Panc1 (cell line): ENCODE results near the gene PLA2G15. TPM values are rescaled to one million over a fixed set of nuclear protein-coding genes. Genes with fewer than 3 reads are reported as not detected.

Experiments used
- ATAC-seq: fragments of 200-7000 bp; cut with Tn5 transposase; 2 replicates; pipeline ENCODE4 v1.9.1; 2020; ENCODE audit warnings: mild to moderate bottlenecking, moderate library complexity
- BruUV-seq: library from RNA; stranded (reverse); fragments of 400-500 nt; replicated peaks from 2 replicates; lab custom pipeline; 2021; lab: Mats Ljungman, UMichigan
- CTCF ChIA-PET: fragments of 300-600 bp; sonication (Branson Sonifier 250); formaldehyde crosslinking; loops from one replicate; lab custom pipeline; 2022; ENCODE audit warnings: antibody characterized with exemption; lab: Charles Lee
- POLR2A ChIA-PET: fragments of 300-600 bp; sonication (Branson Sonifier 250); formaldehyde crosslinking; loops from one replicate; lab custom pipeline; 2022; ENCODE audit warnings: antibody characterized with exemption; lab: Charles Lee
- DNase-seq: peaks from one replicate; pipeline ENCODE4 v3.0.0-alpha.2; 2010; ENCODE audit warnings: low read depth, low spot score
- H3K27ac ChIP-seq: 2 replicates; pipeline ENCODE4 v1.5.1; 2011; ENCODE audit warnings: mild to moderate bottlenecking, low read length, inconsistent platforms
- H3K27me3 ChIP-seq: fragments of 200-500 bp; sonication (Bioruptor generic); 2 replicates; pipeline ENCODE4 v1.6.0; 2014; ENCODE audit warnings: low read length, inconsistent platforms; ENCODE audit not compliant: control insufficient read depth, insufficient read depth
- H3K36me3 ChIP-seq: fragments of 200-500 bp; sonication (Bioruptor generic); 2 replicates; pipeline ENCODE4 v1.5.1; 2014; ENCODE audit warnings: inconsistent platforms, mild to moderate bottlenecking, low read length, moderate library complexity; ENCODE audit not compliant: control insufficient read depth, insufficient read depth
- H3K4me1 ChIP-seq: 2 replicates; pipeline ENCODE4 v1.5.1; 2011; ENCODE audit warnings: inconsistent platforms, mild to moderate bottlenecking, low read length, moderate library complexity; ENCODE audit not compliant: control insufficient read depth, insufficient read depth
- H3K4me3 ChIP-seq, 2 experiments: 2 replicates each; pipeline ENCODE4 v1.5.1; 2011 to 2012; ENCODE audit warnings: low read depth in 2 of 2, low read length in 2 of 2, mild to moderate bottlenecking in 2 of 2, inconsistent platforms in 1 of 2, moderate library complexity in 1 of 2
- H3K9me3 ChIP-seq: fragments of 200-500 bp; sonication (Bioruptor generic); 2 replicates; pipeline ENCODE4 v1.5.1; 2014; ENCODE audit warnings: low read depth, mild to moderate bottlenecking, inconsistent platforms, low read length, moderate library complexity; ENCODE audit not compliant: control insufficient read depth, insufficient read depth
- POLR2AphosphoS5 ChIP-seq: IDR thresholded peaks from 2 replicates; pipeline ENCODE4 v1.6.1; 2012; ENCODE audit warnings: mild to moderate bottlenecking, low read depth, low read length, moderate library complexity
- SIN3A ChIP-seq: IDR thresholded peaks from 2 replicates; pipeline ENCODE4 v1.6.1; 2012; ENCODE audit warnings: low read depth, mild to moderate bottlenecking, low read length, moderate library complexity, borderline replicate concordance; ENCODE audit not compliant: insufficient read depth
- TCF7L2 ChIP-seq: IDR thresholded peaks from 2 replicates; pipeline ENCODE4 v1.6.1; 2011; ENCODE audit warnings: mild to moderate bottlenecking, low read depth, low read length, inconsistent platforms
- in situ Hi-C: cut with HindIII; loops from 2 replicates; pipeline ENCODE4 v1.10.0; 2016; ENCODE audit warnings: low sequenced_read_pairs, low pct_unique_long_range_greater_than_20kb
- intact Hi-C: fragments of 100-400 bp; cut with micrococcal nuclease; formaldehyde crosslinking; loops from one replicate; pipeline ENCODE4 v1.10.0; 2022; ENCODE audit not compliant: unreplicated experiment
- total RNA-seq: library from RNA; stranded (reverse); gene quantifications from one replicate; pipeline ENCODE4 v1.2.1, GENCODE V29; 2021; ENCODE audit not compliant: unreplicated experiment
- TF ChIP-seq, protein P1 (sequence below): fragments of 450-650 bp; IDR thresholded peaks from 2 replicates; pipeline ENCODE4 v1.5.1; 2017; ENCODE audit warnings: mild to moderate bottlenecking
- TF ChIP-seq, protein P2 (sequence below), 2 experiments: IDR thresholded peaks; 2 replicates each; pipeline ENCODE4 v1.6.1; 2011 to 2012; ENCODE audit warnings: low read depth in 2 of 2, control low read depth in 1 of 2, low read length in 1 of 2, mild to moderate bottlenecking in 1 of 2, moderate library complexity in 1 of 2; ENCODE audit not compliant: insufficient read depth in 1 of 2

PLA2G15 gene
- total RNA-seq, 1 experiment from 2014 or later, result 14.3 TPM

DNA sequence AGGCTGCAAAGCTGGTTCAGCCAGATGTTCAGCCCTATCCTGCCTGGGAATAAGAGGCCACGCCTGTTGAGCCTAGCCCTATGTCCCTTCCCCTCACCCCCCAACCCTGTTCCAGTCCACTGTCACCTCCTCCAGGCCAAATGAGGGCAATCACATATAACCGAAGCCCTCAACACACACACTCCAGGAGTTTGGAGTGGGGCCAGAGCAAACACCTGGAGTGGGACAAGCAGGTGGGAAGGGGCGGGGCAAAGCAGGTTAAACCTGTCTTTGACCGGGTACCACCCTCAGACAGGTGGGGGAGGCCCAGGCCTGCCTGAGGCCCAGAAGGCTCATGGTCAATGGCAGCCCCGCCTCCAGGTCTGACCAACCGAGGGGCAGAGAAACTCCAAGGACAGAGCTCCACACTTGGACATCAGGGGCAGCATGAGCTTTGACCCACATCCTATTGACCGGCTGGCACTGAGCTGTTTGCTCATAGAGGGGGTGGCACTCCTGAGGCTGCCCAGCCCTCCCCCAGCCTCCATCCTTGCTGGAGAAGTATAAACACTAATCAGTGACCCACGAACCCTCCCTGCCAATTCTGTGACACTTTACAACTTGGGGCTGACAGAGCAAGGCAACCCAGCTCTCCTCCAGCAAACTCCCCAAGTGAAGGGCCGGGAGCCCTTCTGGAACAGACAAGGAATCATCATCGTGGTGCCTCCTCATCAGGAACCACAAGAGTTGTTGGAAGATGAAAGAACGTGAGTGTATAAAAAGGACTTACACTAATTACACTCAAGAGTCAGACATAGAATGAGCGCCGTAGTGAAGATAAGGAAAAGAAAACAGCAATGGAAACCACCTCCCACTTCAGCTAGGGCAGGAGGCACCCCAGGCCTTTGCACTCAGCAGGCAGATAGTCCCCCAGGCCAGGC lies 10.7 kb upstream of the PLA2G15 start:
- TF ChIP-seq, protein P1, sequence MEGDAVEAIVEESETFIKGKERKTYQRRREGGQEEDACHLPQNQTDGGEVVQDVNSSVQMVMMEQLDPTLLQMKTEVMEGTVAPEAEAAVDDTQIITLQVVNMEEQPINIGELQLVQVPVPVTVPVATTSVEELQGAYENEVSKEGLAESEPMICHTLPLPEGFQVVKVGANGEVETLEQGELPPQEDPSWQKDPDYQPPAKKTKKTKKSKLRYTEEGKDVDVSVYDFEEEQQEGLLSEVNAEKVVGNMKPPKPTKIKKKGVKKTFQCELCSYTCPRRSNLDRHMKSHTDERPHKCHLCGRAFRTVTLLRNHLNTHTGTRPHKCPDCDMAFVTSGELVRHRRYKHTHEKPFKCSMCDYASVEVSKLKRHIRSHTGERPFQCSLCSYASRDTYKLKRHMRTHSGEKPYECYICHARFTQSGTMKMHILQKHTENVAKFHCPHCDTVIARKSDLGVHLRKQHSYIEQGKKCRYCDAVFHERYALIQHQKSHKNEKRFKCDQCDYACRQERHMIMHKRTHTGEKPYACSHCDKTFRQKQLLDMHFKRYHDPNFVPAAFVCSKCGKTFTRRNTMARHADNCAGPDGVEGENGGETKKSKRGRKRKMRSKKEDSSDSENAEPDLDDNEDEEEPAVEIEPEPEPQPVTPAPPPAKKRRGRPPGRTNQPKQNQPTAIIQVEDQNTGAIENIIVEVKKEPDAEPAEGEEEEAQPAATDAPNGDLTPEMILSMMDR, result no peak
- no peak for TF ChIP-seq SIN3A
- TF ChIP-seq, protein P2, sequence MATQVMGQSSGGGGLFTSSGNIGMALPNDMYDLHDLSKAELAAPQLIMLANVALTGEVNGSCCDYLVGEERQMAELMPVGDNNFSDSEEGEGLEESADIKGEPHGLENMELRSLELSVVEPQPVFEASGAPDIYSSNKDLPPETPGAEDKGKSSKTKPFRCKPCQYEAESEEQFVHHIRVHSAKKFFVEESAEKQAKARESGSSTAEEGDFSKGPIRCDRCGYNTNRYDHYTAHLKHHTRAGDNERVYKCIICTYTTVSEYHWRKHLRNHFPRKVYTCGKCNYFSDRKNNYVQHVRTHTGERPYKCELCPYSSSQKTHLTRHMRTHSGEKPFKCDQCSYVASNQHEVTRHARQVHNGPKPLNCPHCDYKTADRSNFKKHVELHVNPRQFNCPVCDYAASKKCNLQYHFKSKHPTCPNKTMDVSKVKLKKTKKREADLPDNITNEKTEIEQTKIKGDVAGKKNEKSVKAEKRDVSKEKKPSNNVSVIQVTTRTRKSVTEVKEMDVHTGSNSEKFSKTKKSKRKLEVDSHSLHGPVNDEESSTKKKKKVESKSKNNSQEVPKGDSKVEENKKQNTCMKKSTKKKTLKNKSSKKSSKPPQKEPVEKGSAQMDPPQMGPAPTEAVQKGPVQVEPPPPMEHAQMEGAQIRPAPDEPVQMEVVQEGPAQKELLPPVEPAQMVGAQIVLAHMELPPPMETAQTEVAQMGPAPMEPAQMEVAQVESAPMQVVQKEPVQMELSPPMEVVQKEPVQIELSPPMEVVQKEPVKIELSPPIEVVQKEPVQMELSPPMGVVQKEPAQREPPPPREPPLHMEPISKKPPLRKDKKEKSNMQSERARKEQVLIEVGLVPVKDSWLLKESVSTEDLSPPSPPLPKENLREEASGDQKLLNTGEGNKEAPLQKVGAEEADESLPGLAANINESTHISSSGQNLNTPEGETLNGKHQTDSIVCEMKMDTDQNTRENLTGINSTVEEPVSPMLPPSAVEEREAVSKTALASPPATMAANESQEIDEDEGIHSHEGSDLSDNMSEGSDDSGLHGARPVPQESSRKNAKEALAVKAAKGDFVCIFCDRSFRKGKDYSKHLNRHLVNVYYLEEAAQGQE (IDR thresholded peaks at IDR 0.05; ENCODE audit: insufficient read depth in 1 of 2, low read depth in 2 of 2, low read length in 1 of 2), result no peak
- TF ChIP-seq POLR2AphosphoS5, result no peak
- no peak for TF ChIP-seq TCF7L2
- DNase-seq (no peak), ATAC-seq (no peak)
- peak overlapping the region; percentile 62 to 76 for H3K4me3 ChIP-seq
- intact Hi-C loops, result no loop called here
- BruUV-seq, result no TSS peak
- CTCF ChIA-PET, result interaction anchor here (0.6 kb wide), 1 partner anchor 85 kb away, joined by 4 read pairs; no protein-coding TSS in a partner anchor
- POLR2A ChIA-PET, result interaction anchor here (0.5 kb wide), 1 partner anchor 94 kb away, joined by 5 read pairs; no protein-coding TSS in a partner anchor
- H3K27me3 ChIP-seq, result no peaks in the 10 kb centered on the region
- H3K9me3 ChIP-seq, result no peaks in the 10 kb centered on the region
- in situ Hi-C loops, result no loop called here
- H3K4me1 ChIP-seq, result peaks cover 8% of the 10 kb centered on the region
- H3K36me3 ChIP-seq, result no peaks in the 10 kb centered on the region; the same call in 1 of the 2 replicates
- peak overlapping the region; percentile 71 for H3K27ac ChIP-seq

DNA sequence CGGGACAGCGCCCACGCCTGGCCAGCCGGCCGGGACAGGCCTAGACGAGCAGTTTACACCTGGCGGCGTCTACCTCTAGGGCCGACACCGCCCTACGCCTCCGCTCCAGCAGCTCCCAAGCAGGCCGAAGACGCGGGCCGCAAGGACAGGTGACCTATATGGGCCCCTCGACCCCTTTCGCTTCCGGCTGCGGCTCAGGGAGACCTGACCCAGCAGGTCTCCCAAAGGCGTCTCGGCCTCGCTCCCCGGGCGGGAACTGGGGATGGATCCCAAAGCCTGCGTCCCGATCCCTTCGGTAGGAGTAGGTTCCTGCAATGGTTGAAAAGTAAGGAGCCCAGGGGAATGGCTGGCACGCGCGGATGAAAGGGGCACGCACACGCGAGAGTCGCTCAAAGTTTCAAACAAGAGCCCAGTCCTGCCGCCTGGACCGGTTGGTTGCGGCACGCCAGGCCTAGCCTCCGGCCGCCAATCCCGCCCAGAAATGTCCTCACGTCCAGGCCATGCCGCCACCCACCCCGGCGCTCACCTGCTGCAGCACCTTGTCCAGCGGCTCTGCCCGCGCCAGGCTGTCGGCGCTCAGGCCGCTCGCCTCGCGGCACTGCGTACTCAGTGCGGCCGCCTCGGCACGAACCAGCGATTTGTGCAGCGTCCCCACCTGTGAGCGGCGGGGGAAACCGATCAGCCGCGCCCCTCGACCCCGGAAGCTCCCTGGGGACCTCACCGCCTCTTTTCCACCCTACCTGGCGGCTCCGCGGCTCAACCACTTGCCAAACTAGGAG lies 9.9 kb upstream of the PLA2G15 start:
- BruUV-seq, result no TSS peak
- intact Hi-C loops, result no loop called here

More for the DNA sequence above, 9.9 kb upstream of the PLA2G15 start:
- peak overlapping the region; percentile 62 to 76 for H3K4me3 ChIP-seq
- H3K4me1 ChIP-seq, result peaks cover 8% of the 10 kb centered on the region
- in situ Hi-C loops, result no loop called here
- no peaks in the 10 kb centered on the region for H3K27me3 ChIP-seq
- POLR2A ChIA-PET, result no interaction called here
- no peaks in the 10 kb centered on the region; the same call in 1 of the 2 replicates for H3K36me3 ChIP-seq
- no peaks in the 10 kb centered on the region for H3K9me3 ChIP-seq
- ATAC-seq (peak; percentile 6; the same call in 1 of the 2 replicates), DNase-seq (no peak)
- CTCF ChIA-PET, result no interaction called here
- peak overlapping the region; percentile 71 for H3K27ac ChIP-seq
- TF ChIP-seq SIN3A, result peak; percentile 36; the same call in 1 of the 2 replicates
- TF ChIP-seq, protein P2 (IDR thresholded peaks at IDR 0.05; ENCODE audit: insufficient read depth in 1 of 2, low read depth in 2 of 2, low read length in 1 of 2), result no peak
- TF ChIP-seq, protein P1, result peak; percentile 67
